Mucosa of descending colon (tissue), 3 donors: ENCODE measurements around the gene MAPK8IP3. TPM values are rescaled to one million over a fixed set of nuclear protein-coding genes. Genes with fewer than 3 reads are reported as not detected.

ENCODE experiments used
- ATAC-seq: fragments of 200-7000 bp; cut with Tn5 transposase; one replicate; pipeline ENCODE4 v1.9.1; 2020; ENCODE audit warnings: mild to moderate bottlenecking, moderate library complexity
- DNase-seq, 3 donors: peaks; one replicate each; pipeline ENCODE4 v3.0.0-alpha.2; 2020
- H3K36me3 ChIP-seq: fragments of 200-600 bp; one replicate; pipeline ENCODE4 v1.8.0; 2021; ENCODE audit warnings: low read depth, mild to moderate bottlenecking
- H3K4me1 ChIP-seq: fragments of 200-600 bp; one replicate; pipeline ENCODE4 v1.8.0; 2021; ENCODE audit warnings: low read depth, mild to moderate bottlenecking
- H3K4me3 ChIP-seq: fragments of 200-600 bp; one replicate; pipeline ENCODE4 v1.8.0; 2021; ENCODE audit warnings: mild to moderate bottlenecking
- H3K9me3 ChIP-seq: fragments of 200-600 bp; one replicate; pipeline ENCODE4 v1.8.0; 2021; ENCODE audit warnings: mild to moderate bottlenecking
- CTCF ChIP-seq: fragments of 200-600 bp; IDR thresholded peaks from one replicate; pipeline ENCODE4 v1.8.0; 2022; ENCODE audit warnings: antibody characterized with exemption, mild to moderate bottlenecking
- intact Hi-C, 2 donors: fragments of 100-400 bp; cut with DNase I in 1 of 2; cut with micrococcal nuclease in 1 of 2; formaldehyde crosslinking; loops; one replicate each; pipeline versions ENCODE4 v1.11.0 to v1.11.1; 2022; cut with DNase I, micrococcal nuclease
- total RNA-seq, 3 donors: library from RNA; stranded (reverse); fragmentation: NEBNext Ultra II Directional in 2 of 3; extraction: Animal tissue kit (Norgen Biotek cat#: 25700) in 2 of 3; gene quantifications; one replicate each; pipeline versions ENCODE4 v1.2.1 to v1.2.4, GENCODE V29; 2021 to 2023
- donor health status: DM: no; HTN: no; CAD: no; lungs with moderate emphysema.
- donor health status: DM: no; HTN: no; CAD: no.
- donor health status: DM: no; HTN: yes; CAD: no.

Gene MAPK8IP3
- total RNA-seq, 3 donors from 2014 or later: 76.2 to 82.5 (median 79.4) TPM

- no peaks in the 10 kb centered on the region for H3K4me1 ChIP-seq
- no peak for TF ChIP-seq CTCF
- no peaks in the 10 kb centered on the region for H3K9me3 ChIP-seq
- intact Hi-C loops: no loop called here
- ATAC-seq (no peak), DNase-seq (no peak)
- peaks cover 9% of the 10 kb centered on the region for H3K36me3 ChIP-seq
- H3K4me3 ChIP-seq: no peak overlapping the region
These were observed 38.4 kb downstream of the MAPK8IP3 start for GRCh38 chr16:1744338-1744840.

GRCh38 chr16:1745181-1745899 is 39.3 kb downstream of the MAPK8IP3 start:
- Histone ChIP-seq H3K9me3 (no peaks in the 10 kb centered on the region), H3K4me1 (no peaks in the 10 kb centered on the region), H3K4me3 (no peak overlapping the region), H3K36me3 (peaks cover 9% of the 10 kb centered on the region)
- no peak for ATAC-seq
- DNase-seq: no peak
- no peak for TF ChIP-seq CTCF
- intact Hi-C loops: no loop called here

- no peaks in the 10 kb centered on the region for H3K9me3 ChIP-seq
- intact Hi-C loops: no loop called here
- ATAC-seq (no peak), DNase-seq (no peak)
- no peak for TF ChIP-seq CTCF
- peaks cover 9% of the 10 kb centered on the region for H3K36me3 ChIP-seq
- H3K4me1 ChIP-seq: no peaks in the 10 kb centered on the region
- H3K4me3 ChIP-seq: no peak overlapping the region
These were observed 40.1 kb downstream of the MAPK8IP3 start for GRCh38 chr16:1745900-1746692.

GRCh38 chr16:1746693-1747195 is 40.7 kb downstream of the MAPK8IP3 start:
- no peaks in the 10 kb centered on the region for H3K4me1 ChIP-seq
- no peak for TF ChIP-seq CTCF
- H3K4me3 ChIP-seq: no peak overlapping the region
- no peak for ATAC-seq
- H3K36me3 ChIP-seq: peaks cover 9% of the 10 kb centered on the region
- H3K9me3 ChIP-seq: no peaks in the 10 kb centered on the region
- DNase-seq: no peak
- intact Hi-C loops: no loop called here

GRCh38 chr16:1747934-1748333 is 41.9 kb downstream of the MAPK8IP3 start:
- no peak for TF ChIP-seq CTCF
- Histone ChIP-seq H3K36me3 (peaks cover 9% of the 10 kb centered on the region), H3K4me3 (no peak overlapping the region), H3K4me1 (no peaks in the 10 kb centered on the region), H3K9me3 (no peaks in the 10 kb centered on the region)
- intact Hi-C loops: no loop called here
- ATAC-seq (no peak), DNase-seq (no peak)
